CD8-positive, alpha-beta memory T cell (primary cell): ENCODE measurements around the gene SNTG2. TPM values are rescaled to one million over a fixed set of nuclear protein-coding genes. Genes with fewer than 3 reads are reported as not detected.
A peak's percentile ranks its signal among the peaks of the same experiment; 100 is the strongest.

ENCODE experiments used
- CTCF ChIA-PET: fragments of 350-600 bp; sonication (Branson Sonifier 250); formaldehyde crosslinking; loops from one replicate; lab custom pipeline; 2021; ENCODE audit warnings: antibody characterized with exemption; lab: Charles Lee
- POLR2A ChIA-PET: fragments of 350-600 bp; sonication (Branson Sonifier 250); formaldehyde crosslinking; loops from one replicate; lab custom pipeline; 2021; ENCODE audit warnings: antibody characterized with exemption; lab: Charles Lee
- DNase-seq, 5 donors: peaks; one replicate each; pipeline versions ENCODE4 v3.0.0 to v3.0.0-alpha.2; 2020 to 2022; ENCODE audit warnings: mixed read lengths in 1 of 5
- H3K27ac ChIP-seq: one replicate; pipeline ENCODE4 v1.7.0; 2013; ENCODE audit warnings: low read depth, mild to moderate bottlenecking, low read length, moderate library complexity
- H3K27me3 ChIP-seq: 2 replicates; pipeline ENCODE4 v1.7.0; 2013; ENCODE audit warnings: low read length, mild to moderate bottlenecking; ENCODE audit not compliant: insufficient read depth, poor library complexity, severe bottlenecking
- H3K36me3 ChIP-seq: 2 replicates; pipeline ENCODE4 v1.7.0; 2013; ENCODE audit warnings: mild to moderate bottlenecking, low read length, moderate library complexity; ENCODE audit not compliant: insufficient read depth
- H3K4me1 ChIP-seq: 2 replicates; pipeline ENCODE4 v1.7.0; 2013; ENCODE audit warnings: mild to moderate bottlenecking, low read length, moderate library complexity; ENCODE audit not compliant: insufficient read depth
- H3K4me3 ChIP-seq: 2 replicates; pipeline ENCODE4 v1.7.0; 2013; ENCODE audit warnings: mild to moderate bottlenecking, low read length
- H3K9me3 ChIP-seq: 2 replicates; pipeline ENCODE4 v1.7.0; 2013; ENCODE audit warnings: mild to moderate bottlenecking, low read length
- H3K27ac Mint-ChIP-seq, 8 donors: one replicate each; pipeline ENCODE4 v1.8.0; 2020 to 2021; ENCODE audit warnings: mixed read lengths in 8 of 8, mild to moderate bottlenecking in 6 of 8, inconsistent platforms in 3 of 8, moderate library complexity in 3 of 8
- H3K27me3 Mint-ChIP-seq, 2 donors: one replicate each; pipeline ENCODE4 v1.8.0; 2020 to 2021; ENCODE audit warnings: mixed read lengths in 2 of 2, mild to moderate bottlenecking in 1 of 2, moderate library complexity in 1 of 2
- H3K36me3 Mint-ChIP-seq, 3 donors: one replicate each; pipeline ENCODE4 v1.8.0; 2020 to 2021; ENCODE audit warnings: mixed read lengths in 3 of 3, inconsistent platforms in 1 of 3, mild to moderate bottlenecking in 1 of 3
- H3K4me1 Mint-ChIP-seq, 3 donors: one replicate each; pipeline ENCODE4 v1.8.0; 2020 to 2021; ENCODE audit warnings: mixed read lengths in 3 of 3, inconsistent platforms in 1 of 3, mild to moderate bottlenecking in 1 of 3
- H3K4me3 Mint-ChIP-seq, 7 donors: one replicate each; pipeline ENCODE4 v1.8.0; 2020 to 2021; ENCODE audit warnings: mixed read lengths in 7 of 7, mild to moderate bottlenecking in 6 of 7, moderate library complexity in 4 of 7, inconsistent platforms in 2 of 7
- H3K9me3 Mint-ChIP-seq, 5 donors: one replicate each; pipeline ENCODE4 v1.8.0; 2020 to 2022; ENCODE audit warnings: mixed read lengths in 5 of 5, mild to moderate bottlenecking in 3 of 5, moderate library complexity in 2 of 5, inconsistent platforms in 1 of 5
- polyA plus RNA-seq: library from polyadenylated mRNA; unstranded; fragments of 300-500 nt; fragmentation: Illumina TruSeq; gene quantifications from one replicate; pipeline ENCODE4 v1.2.3, GENCODE V29; 2021
- total RNA-seq, 2 experiments: library from RNA; stranded (reverse); gene quantifications; one replicate each; pipeline ENCODE4 v1.2.3, GENCODE V29; 2021

The SNTG2 gene
- total and polyA plus RNA-seq, 3 experiments from 2014 or later: 0.30 to 1.7 (median 1.3) TPM

DNA sequence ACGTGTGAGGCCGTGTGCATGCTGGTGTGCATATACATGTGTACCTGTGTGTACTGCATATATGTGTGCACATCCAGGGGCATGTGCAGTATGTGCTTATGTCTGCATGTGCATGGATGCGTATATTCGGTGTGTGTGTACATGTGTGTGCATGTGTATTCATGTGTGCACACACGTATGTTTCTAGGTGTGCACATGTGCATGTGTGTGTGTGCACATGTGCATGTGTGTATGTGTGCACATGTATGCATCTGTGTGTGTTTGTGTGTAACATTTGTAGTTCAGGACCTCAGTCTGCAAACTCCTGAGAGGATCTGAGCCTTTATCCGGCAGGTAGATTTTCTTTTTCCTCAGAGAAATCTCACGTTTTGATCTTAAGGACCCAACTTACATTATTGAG, 201.7 kb downstream of the SNTG2 start:
- Mint-ChIP-seq H3K27me3 (no peaks in the 10 kb centered on the region), H3K36me3 (no peaks in the 10 kb centered on the region), H3K4me3 (no peak overlapping the region), H3K27ac (no peak overlapping the region), H3K9me3 (no peaks in the 10 kb centered on the region), H3K4me1 (no peaks in the 10 kb centered on the region)
- no peak for DNase-seq
- Histone ChIP-seq H3K27ac (no peak overlapping the region), H3K4me1 (peaks cover 7% of the 10 kb centered on the region), H3K36me3 (no peaks in the 10 kb centered on the region), H3K27me3 (no peaks in the 10 kb centered on the region), H3K9me3 (no peaks in the 10 kb centered on the region), H3K4me3 (no peak overlapping the region)
- POLR2A ChIA-PET: no interaction called here
- CTCF ChIA-PET: no interaction called here

DNA sequence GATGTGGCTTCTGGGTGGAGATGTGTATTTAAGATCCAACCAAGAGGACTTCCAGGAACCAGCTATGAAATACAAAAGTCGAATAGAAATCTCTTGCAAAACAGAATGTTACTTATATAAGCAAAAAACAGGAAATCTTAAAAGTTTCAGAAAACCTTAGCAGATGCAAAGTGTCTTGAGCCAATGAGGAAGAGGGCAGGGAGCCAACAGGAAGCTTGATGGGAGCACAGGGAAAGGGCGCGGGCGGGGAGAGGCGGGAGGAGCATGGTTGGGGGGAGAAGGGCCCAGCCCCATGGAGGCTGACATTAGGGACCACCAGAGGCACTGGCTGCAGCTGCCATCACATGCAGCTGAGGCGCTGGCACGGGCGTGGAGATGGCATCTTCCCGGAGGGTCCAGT, 203.3 kb downstream of the SNTG2 start:
- no peak overlapping the region for H3K4me3 Mint-ChIP-seq
- H3K27me3 Mint-ChIP-seq: no peaks in the 10 kb centered on the region
- no peaks in the 10 kb centered on the region for H3K27me3 ChIP-seq
- ChIA-PET POLR2A (no interaction called here), CTCF (no interaction called here)
- no peaks in the 10 kb centered on the region for H3K36me3 ChIP-seq
- no peak overlapping the region for H3K27ac Mint-ChIP-seq
- no peak for DNase-seq
- peaks cover 7% of the 10 kb centered on the region for H3K4me1 ChIP-seq
- no peaks in the 10 kb centered on the region for H3K9me3 Mint-ChIP-seq
- H3K27ac ChIP-seq: no peak overlapping the region
- no peaks in the 10 kb centered on the region for H3K4me1 Mint-ChIP-seq
- no peak overlapping the region for H3K4me3 ChIP-seq
- H3K36me3 Mint-ChIP-seq: no peaks in the 10 kb centered on the region
- H3K9me3 ChIP-seq: no peaks in the 10 kb centered on the region

DNA sequence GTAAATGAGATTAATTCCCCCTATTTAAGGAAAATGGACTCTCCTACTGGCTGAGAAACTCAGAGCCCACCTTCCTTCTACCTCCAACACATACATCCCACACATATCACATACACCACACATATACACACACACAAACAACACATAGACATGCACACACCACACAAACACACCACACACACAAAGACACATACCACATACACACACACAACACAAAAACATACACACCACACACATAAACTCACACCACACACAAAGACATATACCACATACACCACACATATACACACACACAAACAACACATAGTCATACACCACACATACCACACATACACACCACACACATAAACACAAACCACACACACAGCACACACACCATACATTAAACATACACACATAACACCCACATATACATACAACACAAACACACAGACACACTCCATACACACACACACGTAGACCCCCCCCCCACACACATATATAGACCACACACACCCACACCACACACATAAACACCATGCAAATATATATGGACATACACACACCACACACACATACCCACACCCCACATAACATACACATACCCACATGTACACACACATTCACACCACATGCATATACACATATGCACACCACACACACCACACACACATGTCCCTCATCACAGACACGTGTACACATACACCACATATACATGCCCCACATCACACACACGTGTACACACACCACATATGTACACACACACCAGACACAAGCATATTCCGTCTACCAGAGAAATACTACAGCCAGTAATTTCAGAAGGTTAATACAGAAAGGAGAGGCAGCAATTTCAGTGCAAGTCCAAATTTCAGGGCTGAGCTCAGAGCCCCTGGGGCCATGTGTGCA, 204.3 kb downstream of the SNTG2 start:
- POLR2A ChIA-PET: no interaction called here
- CTCF ChIA-PET: no interaction called here
- Histone ChIP-seq H3K27ac (no peak overlapping the region), H3K36me3 (no peaks in the 10 kb centered on the region), H3K4me3 (no peak overlapping the region), H3K9me3 (no peaks in the 10 kb centered on the region), H3K27me3 (no peaks in the 10 kb centered on the region), H3K4me1 (peaks cover 7% of the 10 kb centered on the region)
- H3K27ac Mint-ChIP-seq: no peak overlapping the region
- H3K27me3 Mint-ChIP-seq: no peaks in the 10 kb centered on the region
- no peaks in the 10 kb centered on the region for H3K4me1 Mint-ChIP-seq
- no peak overlapping the region for H3K4me3 Mint-ChIP-seq
- no peaks in the 10 kb centered on the region for H3K36me3 Mint-ChIP-seq
- DNase-seq: no peak
- no peaks in the 10 kb centered on the region for H3K9me3 Mint-ChIP-seq

GRCh38 chr2:1156059-1156458, 205.4 kb downstream of the SNTG2 start:
- no peak for DNase-seq
- CTCF ChIA-PET: no interaction called here
- H3K27me3 ChIP-seq: no peaks in the 10 kb centered on the region
- H3K4me1 ChIP-seq: peaks cover 7% of the 10 kb centered on the region
- no peak overlapping the region for H3K27ac ChIP-seq
- Mint-ChIP-seq H3K27ac (no peak overlapping the region), H3K36me3 (no peaks in the 10 kb centered on the region), H3K4me1 (peaks cover 0 to 4% (median under 1%) of the 10 kb centered on the region in 3 donors), H3K27me3 (no peaks in the 10 kb centered on the region), H3K9me3 (no peaks in the 10 kb centered on the region), H3K4me3 (no peak overlapping the region)
- POLR2A ChIA-PET: no interaction called here
- H3K9me3 ChIP-seq: no peaks in the 10 kb centered on the region
- no peak overlapping the region for H3K4me3 ChIP-seq
- no peaks in the 10 kb centered on the region for H3K36me3 ChIP-seq

GRCh38 chr2:1156531-1156930, 205.9 kb downstream of the SNTG2 start:
- no peak overlapping the region for H3K4me3 Mint-ChIP-seq
- no peak for DNase-seq
- no peaks in the 10 kb centered on the region for H3K27me3 ChIP-seq
- H3K36me3 ChIP-seq: no peaks in the 10 kb centered on the region
- CTCF ChIA-PET: no interaction called here
- peaks cover 0 to 7% (median 3%) of the 10 kb centered on the region in 3 donors for H3K4me1 Mint-ChIP-seq
- H3K4me3 ChIP-seq: no peak overlapping the region
- peaks cover 10% of the 10 kb centered on the region for H3K4me1 ChIP-seq
- no peaks in the 10 kb centered on the region for H3K9me3 Mint-ChIP-seq
- H3K27ac Mint-ChIP-seq: no peak overlapping the region
- H3K27me3 Mint-ChIP-seq: no peaks in the 10 kb centered on the region
- no peaks in the 10 kb centered on the region for H3K9me3 ChIP-seq
- no peak overlapping the region for H3K27ac ChIP-seq
- POLR2A ChIA-PET: no interaction called here
- no peaks in the 10 kb centered on the region for H3K36me3 Mint-ChIP-seq

DNA sequence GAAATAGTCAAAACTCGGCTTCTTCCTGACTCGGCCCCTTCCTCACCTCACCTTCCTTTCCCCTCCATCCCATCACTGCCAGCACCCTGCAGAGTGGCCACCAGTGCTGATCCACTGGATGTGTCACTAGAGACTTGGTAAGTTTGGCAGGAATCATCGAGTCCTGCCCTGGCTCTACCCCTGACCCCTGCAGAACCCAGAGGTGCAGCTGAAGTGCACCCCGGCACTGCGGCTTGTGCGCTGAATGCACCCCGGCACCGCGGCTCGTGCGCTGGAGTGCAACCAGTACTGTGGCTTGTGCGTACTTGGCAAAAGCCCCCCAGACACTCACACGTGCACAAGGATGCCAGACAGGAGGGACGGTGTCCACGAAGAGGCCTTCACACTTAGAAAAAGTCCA, 206.5 kb downstream of the SNTG2 start:
- Histone ChIP-seq H3K27me3 (no peaks in the 10 kb centered on the region), H3K27ac (no peak overlapping the region), H3K36me3 (no peaks in the 10 kb centered on the region), H3K4me3 (no peak overlapping the region), H3K4me1 (peaks cover 13% of the 10 kb centered on the region), H3K9me3 (no peaks in the 10 kb centered on the region)
- DNase-seq: no peak
- CTCF ChIA-PET: no interaction called here
- Mint-ChIP-seq H3K27me3 (no peaks in the 10 kb centered on the region), H3K36me3 (no peaks in the 10 kb centered on the region), H3K4me3 (no peak overlapping the region), H3K4me1 (peaks cover 1 to 8% (median 3%) of the 10 kb centered on the region in 3 donors), H3K9me3 (no peaks in the 10 kb centered on the region), H3K27ac (no peak overlapping the region)
- POLR2A ChIA-PET: no interaction called here

GRCh38 chr2:1159013-1159412, 208.4 kb downstream of the SNTG2 start:
- peaks cover 28% of the 10 kb centered on the region for H3K4me1 ChIP-seq
- H3K36me3 Mint-ChIP-seq: no peaks in the 10 kb centered on the region
- peaks cover 0 to 4% (median 2%) of the 10 kb centered on the region in 5 donors for H3K9me3 Mint-ChIP-seq
- ChIA-PET POLR2A (no interaction called here), CTCF (interaction anchor here (1.5 kb wide), 1 partner anchor 19 kb away, joined by 6 read pairs; no protein-coding TSS in a partner anchor)
- H3K4me1 Mint-ChIP-seq: peaks cover 20 to 27% (median 22%) of the 10 kb centered on the region in 3 donors
- H3K4me3 ChIP-seq: no peak overlapping the region
- no peak overlapping the region for H3K4me3 Mint-ChIP-seq
- H3K27me3 Mint-ChIP-seq: no peaks in the 10 kb centered on the region
- no peak overlapping the region for H3K27ac ChIP-seq
- no peaks in the 10 kb centered on the region for H3K36me3 ChIP-seq
- H3K27me3 ChIP-seq: no peaks in the 10 kb centered on the region
- H3K27ac Mint-ChIP-seq: no peak overlapping the region
- H3K9me3 ChIP-seq: no peaks in the 10 kb centered on the region
- no peak for DNase-seq

DNA sequence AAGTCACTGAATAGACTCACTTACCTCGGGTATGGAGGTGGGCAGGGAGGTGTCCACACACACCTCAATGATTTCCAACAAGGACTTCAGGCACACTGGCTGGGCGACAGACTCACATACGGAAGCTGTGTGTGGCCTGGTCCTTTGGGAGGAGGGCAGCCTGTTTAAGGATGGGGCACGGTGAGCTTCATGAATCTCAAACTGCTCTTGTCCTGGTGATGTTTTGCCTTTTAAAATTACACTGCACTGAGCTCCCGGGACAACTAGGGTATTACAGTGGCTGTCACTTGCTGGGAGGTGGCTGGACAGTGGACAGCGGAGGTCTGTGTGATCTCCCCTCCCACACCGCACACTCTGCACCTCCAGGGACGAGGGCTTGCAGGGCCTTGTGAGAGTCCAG, 211.6 kb downstream of the SNTG2 start:
- Mint-ChIP-seq H3K27me3 (no peaks in the 10 kb centered on the region), H3K4me1 (peaks cover 33 to 48% (median 39%) of the 10 kb centered on the region in 3 donors), H3K9me3 (peaks cover 0 to 5% (median 2%) of the 10 kb centered on the region in 5 donors), H3K4me3 (peak overlapping the region in 1 of 7 donors; percentile 14), H3K27ac (peak overlapping the region in 7 of 8 donors; percentile 62 to 99 (median 93)), H3K36me3 (no peaks in the 10 kb centered on the region)
- POLR2A ChIA-PET: no interaction called here
- CTCF ChIA-PET: no interaction called here
- Histone ChIP-seq H3K9me3 (no peaks in the 10 kb centered on the region), H3K27me3 (no peaks in the 10 kb centered on the region), H3K27ac (no peak overlapping the region), H3K4me1 (peaks cover 26% of the 10 kb centered on the region), H3K4me3 (no peak overlapping the region), H3K36me3 (no peaks in the 10 kb centered on the region)
- no peak for DNase-seq
